PC-3 (cell line): ENCODE data around the gene CD28. TPM values are rescaled to one million over a fixed set of nuclear protein-coding genes. Genes with fewer than 3 reads are reported as not detected.

ENCODE experiments used
- ATAC-seq: fragments of 200-7000 bp; cut with Tn5 transposase; 2 replicates; pipeline ENCODE4 v1.9.1; 2020; ENCODE audit warnings: mild to moderate bottlenecking, moderate library complexity
- BruUV-seq: library from RNA; stranded (reverse); fragments of 400-500 nt; replicated peaks from 2 replicates; lab custom pipeline; 2021; lab: Mats Ljungman, UMichigan
- CTCF ChIA-PET: fragments of 300-600 bp; sonication (Branson Sonifier 250); formaldehyde crosslinking; loops from one replicate; lab custom pipeline; 2022; ENCODE audit warnings: antibody characterized with exemption; lab: Charles Lee
- POLR2A ChIA-PET: fragments of 300-600 bp; sonication (Branson Sonifier 250); formaldehyde crosslinking; loops from one replicate; lab custom pipeline; 2022; ENCODE audit warnings: antibody characterized with exemption; ENCODE audit not compliant: unreplicated experiment; lab: Charles Lee
- DNase-seq: peaks from one replicate; pipeline ENCODE4 v3.0.0-alpha.2; 2015
- H2AFZ ChIP-seq: fragments of 300-600 bp; sonication (generic); 2 replicates; pipeline ENCODE4 v1.6.0; 2016; ENCODE audit warnings: antibody characterized with exemption, low read length
- H3F3A ChIP-seq: fragments of 300-600 bp; sonication (generic); one replicate; pipeline ENCODE4 v1.6.0; 2017; ENCODE audit warnings: antibody characterized with exemption, low read length, control low read depth, mild to moderate bottlenecking; ENCODE audit not compliant: unreplicated experiment
- H3K27ac ChIP-seq: fragments of 300-600 bp; sonication (generic); 2 replicates; pipeline ENCODE4 v1.5.1; 2016; ENCODE audit warnings: mild to moderate bottlenecking, low read length
- H3K27me3 ChIP-seq: fragments of 300-600 bp; sonication (generic); 2 replicates; pipeline ENCODE4 v1.6.1; 2016; ENCODE audit warnings: low read length, mixed read lengths
- H3K36me3 ChIP-seq: fragments of 300-600 bp; sonication (generic); 2 replicates; pipeline ENCODE4 v1.6.1; 2016; ENCODE audit warnings: low read depth, mixed run types, low read length, mixed read lengths
- H3K4me1 ChIP-seq: fragments of 300-600 bp; sonication (generic); 2 replicates; pipeline ENCODE4 v1.5.1; 2016; ENCODE audit warnings: low read length; ENCODE audit not compliant: insufficient read depth
- H3K4me2 ChIP-seq: fragments of 300-600 bp; sonication (generic); 2 replicates; pipeline ENCODE4 v1.6.0; 2016; ENCODE audit warnings: low read length
- H3K4me3 ChIP-seq: fragments of 300-600 bp; sonication (generic); 2 replicates; pipeline ENCODE4 v1.5.1; 2016; ENCODE audit warnings: mild to moderate bottlenecking, low read length, mixed read lengths
- H3K79me2 ChIP-seq: fragments of 300-600 bp; sonication (generic); 2 replicates; pipeline ENCODE4 v1.6.1; 2017; ENCODE audit warnings: low read length, mixed read lengths
- H3K9ac ChIP-seq: fragments of 300-600 bp; sonication (generic); 2 replicates; pipeline ENCODE4 v1.6.0; 2016; ENCODE audit warnings: mild to moderate bottlenecking, low read length
- H3K9me2 ChIP-seq: fragments of 300-600 bp; sonication (generic); replicated peaks from 2 replicates; pipeline ENCODE4 v1.6.1; 2016; ENCODE audit warnings: mixed run types, low read length, mixed read lengths
- H3K9me3 ChIP-seq: fragments of 300-600 bp; sonication (generic); 2 replicates; pipeline ENCODE4 v1.6.1; 2016; ENCODE audit warnings: low read length, mixed read lengths
- H4K20me1 ChIP-seq: fragments of 300-600 bp; sonication (generic); 2 replicates; pipeline ENCODE4 v1.6.1; 2016; ENCODE audit warnings: low read length, mixed read lengths
- CTCF ChIP-seq: fragments of 300-600 bp; sonication (generic); conservative IDR thresholded peaks from 2 replicates; pipeline ENCODE4 v1.5.1; 2017; ENCODE audit warnings: antibody characterized with exemption, low read depth, mild to moderate bottlenecking, low read length
- EZH2 ChIP-seq: fragments of 300-600 bp; sonication (generic); IDR thresholded peaks from one replicate; pipeline ENCODE4 v1.6.1; 2017; ENCODE audit warnings: antibody characterized with exemption, mild to moderate bottlenecking, low read length; ENCODE audit not compliant: unreplicated experiment
- EZH2phosphoT487 ChIP-seq: fragments of 300-600 bp; sonication (generic); IDR thresholded peaks from 2 replicates; pipeline ENCODE4 v1.6.1; 2018; ENCODE audit warnings: mild to moderate bottlenecking, antibody characterized with exemption, low read length, borderline replicate concordance
- intact Hi-C: fragments of 100-400 bp; cut with micrococcal nuclease; formaldehyde crosslinking; loops from 2 replicates; pipeline ENCODE4 v1.9.0; 2023
- total RNA-seq: library from RNA; depleted of rRNA; stranded (reverse); fragments of >200 nt; gene quantifications from 2 replicates; pipeline ENCODE4 v1.2.3, GENCODE V29; 2014

Gene CD28
- total RNA-seq, 1 experiment from 2014 or later = not detected

GRCh38 chr2:203781151-203781550 is 74.7 kb downstream of the CD28 start:
- no peak overlapping the region for H3K4me2 ChIP-seq
- no TSS peak for BruUV-seq
- no peak overlapping the region for H3K9ac ChIP-seq
- intact Hi-C loops = no loop called here
- ChIA-PET POLR2A (no interaction called here), CTCF (no interaction called here)
- no peaks in the 10 kb centered on the region for H3F3A ChIP-seq
- no peaks in the 10 kb centered on the region for H3K36me3 ChIP-seq
- no peaks in the 10 kb centered on the region for H3K27me3 ChIP-seq
- no peak overlapping the region for H3K27ac ChIP-seq
- DNase-seq = no peak
- H3K4me3 ChIP-seq = no peak overlapping the region
- no peaks in the 10 kb centered on the region for H3K79me2 ChIP-seq
- no peaks in the 10 kb centered on the region for H3K9me3 ChIP-seq
- H3K4me1 ChIP-seq = peaks cover 11% of the 10 kb centered on the region; the same call in 1 of the 2 replicates
- TF ChIP-seq CTCF (no peak), EZH2 (no peak), EZH2phosphoT487 (no peak)
- no peaks in the 10 kb centered on the region for H3K9me2 ChIP-seq
- no peaks in the 10 kb centered on the region for H4K20me1 ChIP-seq
- ATAC-seq = no peak
- H2AFZ ChIP-seq = no peak overlapping the region

- no peak overlapping the region for H3K4me3 ChIP-seq
- ChIA-PET CTCF (no interaction called here), POLR2A (no interaction called here)
- no peaks in the 10 kb centered on the region for H4K20me1 ChIP-seq
- intact Hi-C loops = loop anchor here (2.0 kb wide), 1 partner anchor 32 kb away; no protein-coding TSS in a partner anchor
- 0 out of 2 replicates have a peak overlapping the region, but pooled peaks have one; percentile 10 for H3K27ac ChIP-seq
- peak; percentile 93 for ATAC-seq
- H3K79me2 ChIP-seq = no peaks in the 10 kb centered on the region
- no peaks in the 10 kb centered on the region for H3K9me3 ChIP-seq
- DNase-seq = peak; percentile 88
- H3K27me3 ChIP-seq = no peaks in the 10 kb centered on the region
- no peaks in the 10 kb centered on the region for H3F3A ChIP-seq
- BruUV-seq = no TSS peak
- no peak overlapping the region for H3K9ac ChIP-seq
- no peaks in the 10 kb centered on the region for H3K9me2 ChIP-seq
- peaks cover 11% of the 10 kb centered on the region; the same call in 1 of the 2 replicates for H3K4me1 ChIP-seq
- H3K36me3 ChIP-seq = no peaks in the 10 kb centered on the region
- no peak for TF ChIP-seq EZH2phosphoT487
- no peak for TF ChIP-seq EZH2
- peak; percentile 90 for TF ChIP-seq CTCF
- H2AFZ ChIP-seq = no peak overlapping the region
- no peak overlapping the region for H3K4me2 ChIP-seq
These were observed 76.0 kb downstream of the CD28 start for GRCh38 chr2:203782262-203782976.
